Cardiac fibroblast (primary cell): ENCODE data around the gene SLAMF7.
"Not testable (repeated sequence)": the region's sequence is repeated elsewhere in the genome, so short reads cannot be mapped to it uniquely, and the experiment has no call there.

Source experiments
- DNase-seq, 2 donors: peaks; one replicate each; pipeline versions ENCODE4 v3.0.0 to v3.0.0-alpha.2; 2010; ENCODE audit warnings: low read depth in 2 of 2
- H3K4me3 ChIP-seq, 2 donors: replicated peaks in 1 of 2; 1 replicate in 1 of 2; 2 replicates in 1 of 2; pipeline ENCODE4 v1.5.1; 2011; ENCODE audit warnings: low read depth in 2 of 2, low read length in 2 of 2, mild to moderate bottlenecking in 2 of 2, moderate library complexity in 1 of 2
- CTCF ChIP-seq: IDR thresholded peaks from one replicate; pipeline ENCODE4 v1.5.1; 2011; ENCODE audit warnings: low read depth, mild to moderate bottlenecking, low read length, inconsistent platforms

The SLAMF7 gene

GRCh38 chr1:160726498-160727315, 12.3 kb upstream of the SLAMF7 start:
- peak; percentile 80 to 90 for DNase-seq
- peak; percentile 78 for TF ChIP-seq CTCF
- no peak overlapping the region for H3K4me3 ChIP-seq

- DNase-seq = no peak
- no peak overlapping the region for H3K4me3 ChIP-seq
- TF ChIP-seq CTCF = no peak
These were observed 11.8 kb upstream of the SLAMF7 start for GRCh38 chr1:160727316-160727640.

- not testable (repeated sequence) for H3K4me3 ChIP-seq, DNase-seq
These were observed 7.5 kb upstream of the SLAMF7 start for GRCh38 chr1:160731564-160731963.

GRCh38 chr1:160731990-160732389, 7.1 kb upstream of the SLAMF7 start:
- DNase-seq = no peak
- TF ChIP-seq CTCF = no peak
- H3K4me3 ChIP-seq = no peak overlapping the region

GRCh38 chr1:160733898-160734297, 5.1 kb upstream of the SLAMF7 start:
- TF ChIP-seq CTCF = no peak
- no peak overlapping the region for H3K4me3 ChIP-seq
- no peak for DNase-seq

- no peak overlapping the region for H3K4me3 ChIP-seq
- DNase-seq = no peak
- TF ChIP-seq CTCF = no peak
These were observed 4.7 kb upstream of the SLAMF7 start for GRCh38 chr1:160734301-160734700.

GRCh38 chr1:160738271-160738670, 776 bp upstream of the SLAMF7 start:
- DNase-seq = no peak
- H3K4me3 ChIP-seq = no peak overlapping the region
- TF ChIP-seq CTCF = no peak
